Activated T-cell treated with anti-CD3 and anti-CD28 coated beads for 24 hours (primary cell): ENCODE measurements around the gene HSF4.
A peak's percentile ranks its signal among the peaks of the same experiment; 100 is the strongest.

ENCODE experiments used
- DNase-seq: peaks from one replicate; pipeline ENCODE4 v3.0.0-alpha.2; 2020; ENCODE audit warnings: low read depth

Gene HSF4

GRCh38 chr16:67150047-67150832 lies 14.3 kb upstream of the HSF4 start:
- peak; percentile 35 for DNase-seq

DNA sequence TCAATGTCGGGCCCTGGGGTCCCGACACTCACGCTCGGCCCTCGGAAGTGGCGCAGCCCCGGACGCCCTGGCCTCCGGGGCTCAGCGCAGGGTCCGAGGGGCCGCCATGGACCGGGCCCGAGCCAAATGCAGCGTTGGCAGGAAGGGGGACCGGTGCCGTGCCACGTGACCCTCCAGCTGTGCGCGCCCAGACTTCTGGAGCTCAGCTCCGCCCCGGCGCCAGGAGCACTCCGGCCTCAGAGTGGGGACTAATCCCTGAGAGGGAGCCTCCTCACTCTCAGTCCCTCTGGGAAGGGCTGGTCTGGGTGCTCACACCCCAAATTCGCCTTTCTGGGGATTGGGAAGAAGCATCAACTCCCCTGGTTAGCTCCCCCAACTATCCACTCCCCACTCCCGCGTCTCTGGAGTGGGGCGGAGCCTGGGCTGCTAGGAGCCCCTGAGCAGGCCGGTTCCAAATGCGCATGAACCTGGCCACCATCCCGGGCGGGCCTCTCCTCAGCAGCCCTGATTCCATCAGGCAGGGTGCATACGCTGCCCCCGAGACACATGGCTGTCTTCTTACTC lies 13.6 kb upstream of the HSF4 start, which contains the start of gene B3GNT9:
Gene B3GNT9 (minus strand): TSS at position 166 of the 564 bp plus-strand sequence. CDS start 513 bp downstream, outside the sequence.
- peak; percentile 32 for DNase-seq

DNA sequence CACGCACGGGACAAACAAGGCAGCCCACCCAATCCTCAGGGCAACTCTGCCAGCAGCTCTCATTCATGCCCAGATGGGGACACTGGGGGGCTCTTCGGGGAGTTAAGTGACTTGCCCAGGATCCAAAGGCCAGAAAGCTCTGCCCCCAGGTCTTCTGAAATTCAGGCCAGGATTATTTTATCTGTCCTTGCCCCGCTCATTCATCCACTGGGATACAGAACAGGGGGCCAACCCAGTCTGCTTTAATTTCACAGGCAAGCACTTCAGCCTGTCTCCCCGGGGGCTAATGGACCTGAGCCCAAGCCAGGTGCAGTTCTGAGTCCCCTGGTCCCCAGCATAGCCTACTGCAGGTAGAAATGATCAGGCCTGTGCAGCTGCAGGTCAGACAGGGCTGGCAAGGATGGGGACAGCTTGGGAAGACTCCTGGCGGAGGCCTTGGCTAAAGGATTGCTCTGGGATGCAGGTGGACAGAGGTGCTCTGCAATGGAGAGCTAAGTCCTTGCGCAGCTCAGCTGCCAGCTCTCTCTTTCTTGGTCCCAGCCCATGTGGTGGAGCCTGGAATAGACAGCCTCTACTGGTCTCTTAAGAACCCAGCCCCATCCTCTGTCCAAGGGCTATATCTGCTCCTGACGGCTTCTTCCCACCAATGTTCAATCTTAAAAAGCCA lies 13.0 kb upstream of the HSF4 start:
- DNase-seq = no peak

DNA sequence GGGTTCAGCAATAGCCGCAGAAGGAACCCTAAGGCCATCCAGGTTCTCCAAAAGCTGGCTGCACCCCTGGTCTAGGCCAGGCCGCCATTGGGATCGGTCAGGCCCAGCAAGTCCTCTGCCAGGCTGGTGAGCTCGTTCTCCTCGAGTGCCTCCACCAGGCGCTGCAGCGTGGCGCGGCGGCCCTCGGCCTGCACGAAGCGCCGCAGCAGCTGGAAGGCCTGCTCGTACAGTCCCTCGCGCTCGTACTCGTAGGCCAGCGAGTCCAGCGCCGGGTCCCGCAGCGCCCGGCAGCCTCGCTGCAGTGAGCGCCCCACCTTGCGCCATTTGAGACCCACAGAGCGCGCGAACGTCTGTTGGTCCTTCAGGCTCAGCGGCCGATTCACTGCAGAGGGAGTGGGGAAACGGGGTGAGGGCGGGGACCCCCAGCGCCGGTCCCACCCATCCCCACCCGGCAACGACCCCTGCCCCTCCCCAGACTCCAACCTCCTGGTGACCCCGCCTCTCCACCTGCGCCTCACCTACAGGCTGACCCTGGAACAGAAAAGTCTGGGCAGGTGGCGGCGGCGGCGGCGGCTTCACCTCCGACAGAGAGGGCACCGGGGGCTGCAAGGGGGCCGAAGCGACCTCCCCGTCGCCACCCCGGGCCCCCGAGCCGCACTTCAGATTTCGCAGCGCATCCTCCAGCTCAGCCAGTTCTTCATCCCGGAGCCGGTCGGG lies 9.8 kb upstream of the HSF4 start:
- no peak for DNase-seq

DNA sequence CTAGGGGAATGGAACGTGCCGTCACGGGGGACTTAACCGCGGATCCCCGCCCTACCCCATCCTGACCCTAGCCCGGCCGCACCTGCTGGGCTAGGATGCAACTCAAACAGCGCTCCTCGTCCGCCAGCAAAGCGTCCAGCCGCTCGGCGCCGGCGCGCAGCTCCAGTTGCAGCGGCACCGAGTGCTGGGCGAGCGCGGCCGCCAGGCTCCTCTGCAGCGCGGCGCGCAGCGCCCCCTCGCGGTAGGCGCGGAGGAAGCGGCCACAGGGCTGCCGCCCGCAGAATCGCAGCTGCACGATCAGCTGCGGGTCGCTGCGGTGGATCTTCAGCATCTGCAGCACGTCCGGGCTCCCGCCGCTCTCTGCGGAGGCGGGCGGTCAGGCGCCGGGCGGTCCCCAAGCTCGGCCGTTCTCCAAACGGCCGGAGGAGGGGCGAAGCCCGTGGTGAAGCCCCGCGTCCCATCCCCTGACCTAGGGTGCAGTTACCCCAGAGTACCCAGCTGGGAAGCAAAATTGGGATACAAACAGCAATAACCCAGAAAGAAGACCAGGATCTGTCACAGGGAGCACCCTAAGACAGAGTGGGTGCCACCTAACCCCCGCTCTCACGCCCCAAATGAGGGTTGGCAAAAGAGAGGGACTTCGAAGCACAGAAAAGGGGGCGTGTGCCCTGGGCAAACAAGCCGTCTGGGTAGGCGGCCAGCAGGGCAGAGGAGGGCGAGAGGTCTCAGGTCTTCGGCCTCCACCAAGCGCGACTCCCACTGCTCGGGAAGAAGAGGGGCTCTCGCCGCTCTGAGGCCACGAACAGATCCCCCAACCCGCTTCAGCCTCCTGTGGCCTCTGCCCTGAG lies 9.0 kb upstream of the HSF4 start:
- DNase-seq = peak; percentile 66

GRCh38 chr16:67156143-67156844 lies 8.3 kb upstream of the HSF4 start:
- DNase-seq = no peak

GRCh38 chr16:67157106-67157748 lies 7.3 kb upstream of the HSF4 start:
- DNase-seq = no peak

- DNase-seq = no peak
Measured at GRCh38 chr16:67157892-67158635, 6.5 kb upstream of the HSF4 start.

DNA sequence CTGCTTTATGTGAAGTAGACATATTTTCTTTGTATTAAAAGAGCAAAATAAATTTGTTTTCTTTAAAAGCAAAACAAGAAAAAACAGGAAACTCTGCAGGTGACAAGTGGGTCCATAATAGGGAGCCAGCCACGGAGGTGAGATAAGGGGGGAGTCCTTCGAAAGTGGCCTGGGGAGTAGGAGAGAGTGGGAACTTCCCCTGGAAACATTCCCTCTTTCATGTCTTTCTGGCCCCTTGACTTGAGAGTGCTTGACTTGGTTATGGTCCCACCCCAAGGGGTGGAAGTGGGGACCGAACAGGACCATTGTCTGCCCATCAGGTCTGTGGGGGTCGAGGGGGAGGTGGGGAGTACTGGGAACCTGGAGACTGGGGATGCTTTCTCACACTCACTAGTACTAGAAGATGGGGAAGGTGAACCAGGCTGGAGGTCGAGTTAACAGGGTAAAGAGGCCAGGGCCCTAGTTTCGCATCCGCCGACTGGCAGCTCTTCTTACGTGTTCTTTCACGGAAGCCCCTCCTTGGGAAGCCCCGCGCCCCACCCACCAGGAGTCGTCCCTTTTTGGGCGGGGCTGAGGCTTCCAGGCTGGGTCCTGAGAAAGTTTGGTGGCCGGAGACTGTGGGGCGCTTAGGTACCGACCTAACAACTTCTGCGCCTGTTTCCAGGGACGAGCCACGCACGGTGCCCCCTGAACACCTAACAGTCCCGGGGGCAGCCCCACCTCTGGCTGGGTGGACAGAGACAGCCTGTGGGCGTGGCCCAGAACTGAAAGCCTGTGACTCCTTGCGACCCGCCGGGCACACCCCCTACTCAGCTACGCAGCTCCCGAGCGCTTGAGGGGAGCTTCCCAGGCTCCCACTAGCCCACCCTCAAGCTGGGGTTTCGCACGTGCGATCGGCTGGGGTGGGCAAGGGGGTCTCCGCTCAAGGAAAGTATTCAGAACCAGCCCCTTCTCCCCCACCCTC lies 5.6 kb upstream of the HSF4 start:
- DNase-seq = peak; percentile 60

DNA sequence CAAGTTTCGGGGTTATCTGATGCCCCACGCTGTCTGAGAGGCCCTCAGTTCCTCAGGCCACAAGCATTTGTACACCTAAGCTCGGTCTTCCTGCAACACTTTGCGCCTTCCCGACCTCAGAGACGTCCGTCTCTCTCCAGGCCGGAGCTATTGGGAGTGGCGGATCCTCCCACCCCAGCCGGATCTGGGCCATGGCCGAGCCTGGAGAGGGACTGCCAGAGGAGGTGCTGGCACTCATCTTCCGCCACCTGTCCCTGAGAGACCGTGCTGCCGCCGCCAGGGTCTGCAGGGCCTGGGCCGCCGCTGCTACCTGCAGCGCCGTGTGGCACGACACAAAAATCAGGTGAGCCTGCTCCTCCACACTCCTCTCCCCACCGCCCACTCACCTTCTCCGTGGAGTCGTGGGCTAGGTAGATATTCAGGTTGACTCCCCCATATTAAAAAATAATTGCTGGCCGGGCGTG lies 2.9 kb upstream of the HSF4 start:
- DNase-seq = no peak

- no peak for DNase-seq
Measured at GRCh38 chr16:67162506-67163163, 1.9 kb upstream of the HSF4 start.

DNA sequence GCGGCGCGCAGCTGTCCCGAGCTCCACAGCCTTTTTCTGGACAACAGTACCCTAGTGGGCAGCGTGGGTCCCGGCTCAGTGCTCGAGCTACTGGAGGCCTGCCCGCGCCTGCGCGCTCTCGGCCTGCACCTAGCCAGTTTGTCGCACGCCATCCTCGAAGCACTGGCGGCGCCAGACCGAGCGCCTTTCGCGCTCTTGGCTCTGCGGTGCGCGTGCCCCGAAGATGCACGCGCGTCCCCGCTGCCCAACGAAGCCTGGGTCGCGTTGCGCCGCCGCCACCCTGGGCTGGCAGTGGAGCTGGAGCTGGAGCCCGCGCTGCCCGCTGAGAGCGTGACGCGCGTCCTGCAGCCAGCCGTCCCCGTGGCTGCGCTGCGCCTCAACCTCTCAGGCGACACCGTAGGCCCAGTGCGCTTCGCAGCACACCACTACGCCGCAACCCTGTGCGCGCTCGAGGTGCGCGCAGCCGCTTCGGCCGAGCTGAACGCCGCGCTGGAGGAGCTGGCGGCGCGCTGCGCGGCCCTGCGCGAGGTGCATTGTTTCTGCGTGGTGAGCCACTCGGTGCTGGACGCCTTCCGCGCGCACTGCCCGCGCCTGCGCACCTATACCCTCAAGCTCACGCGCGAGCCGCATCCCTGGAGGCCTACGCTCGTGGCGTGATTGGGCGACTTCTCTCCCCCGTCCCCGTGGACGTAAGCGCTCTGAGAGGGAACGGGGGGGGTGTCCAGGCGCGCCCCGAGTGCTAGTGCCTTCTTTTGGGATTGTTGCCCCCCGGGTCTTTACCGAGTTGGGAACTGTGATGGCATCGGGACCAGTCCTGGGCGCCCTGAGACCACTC lies 1.2 kb upstream of the HSF4 start:
- no peak for DNase-seq

GRCh38 chr16:67163999-67164558 lies 466 bp upstream of the HSF4 start:
- DNase-seq = no peak

DNA sequence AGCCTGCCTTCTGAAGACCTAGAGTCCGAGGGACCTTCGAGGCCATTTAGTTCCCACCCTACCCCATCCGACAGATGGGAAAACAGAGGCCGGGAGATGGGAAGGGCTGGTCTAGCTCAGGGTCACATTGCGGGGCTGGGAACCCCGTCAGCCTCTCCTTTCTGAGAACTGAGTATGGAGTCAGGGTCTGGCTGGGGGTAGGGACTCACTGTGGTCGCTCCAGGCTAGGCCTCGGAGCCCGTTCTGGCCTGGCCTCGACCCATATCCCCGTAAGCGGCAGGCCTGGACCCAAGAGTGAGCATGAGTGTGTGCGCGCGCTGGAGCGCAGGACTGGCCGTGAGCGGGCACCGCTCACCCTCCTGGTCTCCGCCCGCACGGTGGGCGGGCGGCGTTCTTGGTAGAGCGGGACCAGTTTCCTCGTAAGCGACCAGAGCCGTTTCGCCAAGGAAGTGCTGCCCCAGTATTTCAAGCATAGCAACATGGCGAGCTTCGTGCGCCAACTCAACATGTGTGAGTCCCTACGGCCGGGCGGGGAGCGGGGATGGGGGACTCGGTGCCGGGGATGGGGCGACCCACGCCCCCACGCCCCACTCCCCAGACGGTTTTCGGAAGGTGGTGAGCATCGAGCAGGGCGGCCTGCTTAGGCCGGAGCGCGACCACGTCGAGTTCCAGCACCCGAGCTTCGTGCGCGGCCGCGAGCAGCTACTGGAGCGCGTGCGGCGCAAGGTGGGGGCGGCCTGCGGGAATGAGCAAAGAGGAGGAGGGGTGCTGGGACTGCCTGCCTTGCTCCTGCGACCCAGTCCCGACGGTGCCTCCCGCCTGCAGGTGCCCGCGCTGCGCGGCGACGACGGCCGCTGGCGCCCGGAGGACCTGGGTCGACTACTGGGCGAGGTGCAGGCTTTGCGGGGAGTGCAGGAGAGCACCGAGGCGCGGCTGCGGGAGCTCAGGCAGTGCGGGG lies 855 bp downstream of the HSF4 start:
- DNase-seq = no peak

- DNase-seq = no peak
Measured at GRCh38 chr16:67166110-67166547, 1.6 kb downstream of the HSF4 start.
